Measurements from ENCODE around the gene OTUD5.

Gene OTUD5

GRCh38 chrX:48972220-48973164, 15.1 kb upstream of the OTUD5 start:
- DNase-seq, result peak; percentile 20 to 23

- DNase-seq, result no peak
Observed at GRCh38 chrX:48971249-48972219, 14.1 kb upstream of the OTUD5 start, which contains the start of gene KCND1. TSS of gene KCND1 (minus strand) at chrX:48971844. CDS start at chrX:48970271, 1,573 bp downstream.

GRCh38 chrX:48969471-48969870, 12.1 kb upstream of the OTUD5 start:
- no peak for DNase-seq

GRCh38 chrX:48968377-48968776, 11.0 kb upstream of the OTUD5 start:
- no peak for DNase-seq

- DNase-seq, result no peak
Observed at GRCh38 chrX:48966796-48967579, 9.6 kb upstream of the OTUD5 start.

GRCh38 chrX:48965959-48966358, 8.6 kb upstream of the OTUD5 start:
- DNase-seq, result no peak

GRCh38 chrX:48961585-48962091, 4.2 kb upstream of the OTUD5 start:
- DNase-seq, result no peak

- DNase-seq, result no peak
Observed at GRCh38 chrX:48960291-48960690, 2.9 kb upstream of the OTUD5 start.

GRCh38 chrX:48958635-48959094, 1.3 kb upstream of the OTUD5 start:
- DNase-seq, result no peak

GRCh38 chrX:48957827-48958634, 624 bp upstream of the OTUD5 start:
- peak; percentile 88 to 93 for DNase-seq

GRCh38 chrX:48956728-48957414, 536 bp downstream of the OTUD5 start:
- peak; percentile 57 to 70 for DNase-seq

GRCh38 chrX:48948589-48948988, 8.8 kb downstream of the OTUD5 start:
- no peak for DNase-seq

- DNase-seq, result peak; percentile 44 to 51
Observed at GRCh38 chrX:48945517-48946348, 11.7 kb downstream of the OTUD5 start.

- DNase-seq, result no peak
Observed at GRCh38 chrX:48942895-48943294, 14.5 kb downstream of the OTUD5 start.

GRCh38 chrX:48940404-48940955, 16.9 kb downstream of the OTUD5 start:
- DNase-seq, result no peak

- no peak for DNase-seq
Observed at GRCh38 chrX:48939524-48940228, 17.7 kb downstream of the OTUD5 start.

GRCh38 chrX:48938721-48939425, 18.5 kb downstream of the OTUD5 start:
- DNase-seq, result peak in 1 of 2 donors; percentile 53
